Neural cell (in vitro differentiated cells): Measurements from ENCODE around the gene ABCE1.

Experiments
- EZH2 ChIP-seq: fragments of 200-600, 300-800 bp; shearing (Covaris generic), sonication (generic); IDR thresholded peaks from 2 replicates; pipeline ENCODE4 v1.6.1; 2014; ENCODE audit warnings: antibody characterized with exemption, low read length, borderline replicate concordance, mild to moderate bottlenecking; ENCODE audit not compliant: insufficient read depth, poor library complexity, severe bottlenecking
- POLR2AphosphoS5 ChIP-seq: IDR thresholded peaks from 2 replicates; pipeline ENCODE4 v1.6.1; 2012
- TAF1 ChIP-seq: IDR thresholded peaks from 2 replicates; pipeline ENCODE4 v1.6.1; 2012; ENCODE audit warnings: low read depth

DNA sequence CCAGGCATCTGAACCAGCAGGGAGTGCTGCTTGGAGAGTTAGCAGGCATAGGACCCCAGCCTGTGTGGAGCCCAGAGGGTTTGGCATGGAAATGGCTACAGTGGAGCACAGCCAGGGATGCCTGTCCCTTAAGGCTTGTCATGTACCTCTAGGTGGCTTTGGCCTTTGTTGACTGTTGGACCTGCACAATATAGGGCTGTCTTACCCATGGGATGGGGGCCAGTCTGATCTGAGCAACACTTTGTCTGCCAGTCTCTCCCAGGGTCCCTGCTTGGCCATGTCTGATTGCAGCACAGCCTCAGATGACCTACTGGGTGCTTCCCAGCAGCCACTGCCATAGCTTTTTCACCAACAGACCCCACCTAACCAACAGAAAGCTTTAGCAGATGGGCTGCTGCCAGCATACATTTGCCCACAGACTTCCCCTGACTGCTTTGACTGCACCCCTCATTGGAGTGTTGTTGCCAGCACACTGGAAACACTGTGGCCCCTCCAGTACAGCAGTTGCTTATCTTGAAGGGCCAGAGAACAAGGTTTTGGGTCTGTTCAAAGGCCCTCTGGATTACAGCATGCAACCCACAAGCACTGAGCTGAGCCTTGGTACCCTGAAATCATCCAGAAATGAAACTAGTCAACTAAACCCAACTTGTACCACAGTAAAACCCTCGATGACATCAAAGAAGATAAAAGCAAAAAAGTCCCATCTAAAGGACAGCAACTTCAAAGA is 22.2 kb upstream of the ABCE1 start:
- TF ChIP-seq TAF1 (no peak), POLR2AphosphoS5 (no peak), EZH2 (no peak)
